Iris pigment epithelial cell (primary cell): ENCODE data around the gene NFATC1.

Experiments
- DNase-seq: peaks from one replicate; pipeline ENCODE4 v3.0.0-alpha.2; 2011; ENCODE audit warnings: low read depth

Gene NFATC1

GRCh38 chr18:79441420-79441819, 45.7 kb downstream of the NFATC1 start:
- no peak for DNase-seq

- DNase-seq: no peak
Observed at GRCh38 chr18:79442508-79443221, 46.9 kb downstream of the NFATC1 start.

- DNase-seq: no peak
Observed at GRCh38 chr18:79445221-79445620, 49.5 kb downstream of the NFATC1 start.

- no peak for DNase-seq
Observed at GRCh38 chr18:79445696-79446561, 50.2 kb downstream of the NFATC1 start.

DNA sequence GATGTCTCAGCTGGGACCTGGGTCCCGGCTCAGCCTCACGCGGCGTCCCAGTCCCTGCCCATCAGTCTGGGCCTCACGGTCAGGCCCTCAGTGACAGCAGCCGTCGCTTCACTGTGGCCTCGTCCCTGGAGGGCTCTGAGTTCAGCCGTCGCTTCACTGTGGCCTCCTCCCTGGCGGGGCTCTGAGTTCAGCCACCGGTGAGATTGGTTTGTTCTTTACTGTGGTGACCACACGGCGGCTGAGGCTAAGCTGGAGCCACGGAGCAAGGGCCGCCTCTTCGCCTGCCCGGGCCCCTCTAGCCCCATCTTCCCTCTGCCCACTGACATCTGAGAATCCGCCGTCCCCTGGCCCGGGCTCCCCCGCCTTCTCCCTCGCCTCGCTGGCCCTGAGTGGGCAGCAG, 51.2 kb downstream of the NFATC1 start:
- DNase-seq: no peak

GRCh38 chr18:79447703-79448367, 52.1 kb downstream of the NFATC1 start:
- DNase-seq: peak; percentile 67

- no peak for DNase-seq
Observed at GRCh38 chr18:79448621-79449020, 52.9 kb downstream of the NFATC1 start.

- DNase-seq: no peak
Observed at GRCh38 chr18:79449551-79450288, 54.0 kb downstream of the NFATC1 start.

DNA sequence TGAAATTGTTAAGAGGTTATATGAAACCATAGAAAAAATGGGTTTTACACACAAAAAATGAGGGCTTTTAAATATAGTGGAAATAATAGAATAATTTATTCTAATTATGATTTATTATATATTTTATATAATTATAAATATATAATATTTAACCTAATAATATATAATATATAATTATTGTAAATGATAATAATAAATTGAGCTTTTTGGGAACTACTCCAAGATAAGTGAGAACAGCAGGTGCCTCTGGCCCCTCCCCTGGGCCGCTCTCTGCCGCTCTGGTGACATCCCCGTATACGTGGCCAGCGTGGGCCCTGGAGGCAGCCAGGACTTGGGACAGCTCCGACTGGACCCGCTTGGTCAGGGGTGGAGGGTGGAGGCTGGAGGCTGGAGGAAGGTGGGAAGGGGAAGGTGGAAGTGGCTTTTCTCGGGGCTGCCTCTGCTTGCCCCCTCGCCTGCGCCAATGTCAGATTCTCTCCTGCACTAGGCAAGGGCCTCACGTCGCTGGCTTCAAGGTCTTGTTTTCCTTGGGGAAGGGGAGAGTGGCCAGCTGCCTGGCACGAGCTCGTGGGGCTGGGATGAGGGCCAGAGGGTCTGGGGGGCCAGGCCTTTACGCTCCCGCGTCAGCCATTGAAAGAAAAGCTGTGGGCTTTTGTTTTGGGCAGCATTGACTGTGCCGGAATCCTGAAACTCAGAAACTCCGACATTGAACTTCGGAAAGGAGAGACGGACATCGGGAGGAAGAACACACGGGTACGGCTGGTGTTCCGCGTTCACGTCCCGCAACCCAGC, 54.8 kb downstream of the NFATC1 start:
- DNase-seq: no peak

- no peak for DNase-seq
Observed at GRCh38 chr18:79451237-79452125, 55.8 kb downstream of the NFATC1 start.

DNA sequence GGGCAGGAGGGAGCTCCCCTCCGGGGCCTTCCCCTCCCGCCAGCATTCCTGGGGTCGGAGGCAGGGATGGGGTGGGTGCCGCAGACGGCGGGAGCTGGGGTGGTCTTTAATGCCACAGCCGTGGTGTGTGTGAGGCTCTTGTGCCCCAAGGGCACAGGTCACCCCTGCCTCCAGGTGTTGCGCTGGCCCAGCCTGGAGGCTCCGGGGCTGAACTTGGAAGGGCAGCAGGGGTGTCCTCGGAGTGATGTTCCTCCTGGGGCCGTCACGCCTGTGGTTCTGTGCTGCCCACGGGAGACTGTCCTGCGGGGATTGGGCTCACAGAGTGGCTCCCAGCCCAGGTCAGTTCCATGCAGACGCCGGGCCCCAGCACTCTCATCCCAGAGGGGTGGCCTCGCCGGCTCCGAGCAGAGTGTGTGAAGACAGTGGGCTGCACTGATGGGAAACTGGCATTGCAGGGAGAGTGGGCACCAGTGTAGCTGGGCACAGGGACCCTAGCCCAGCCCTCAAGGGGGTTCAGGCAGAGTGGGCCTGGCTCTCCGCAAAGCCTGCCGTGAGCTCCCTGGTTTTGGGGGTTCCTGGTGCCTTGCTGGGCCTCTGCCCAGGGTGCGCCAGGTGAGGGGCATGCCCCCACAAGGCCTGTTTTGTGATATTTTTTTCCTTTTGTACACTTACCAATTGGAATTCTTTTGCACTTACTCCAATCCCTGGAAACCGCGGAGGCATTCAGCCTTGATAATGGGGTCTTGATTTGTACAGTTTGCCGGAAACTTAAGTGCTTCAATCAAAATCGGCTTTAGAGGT, 56.7 kb downstream of the NFATC1 start:
- no peak for DNase-seq

GRCh38 chr18:79452991-79453645, 57.4 kb downstream of the NFATC1 start:
- DNase-seq: no peak

- no peak for DNase-seq
Observed at GRCh38 chr18:79453816-79454735, 58.3 kb downstream of the NFATC1 start.

- no peak for DNase-seq
Observed at GRCh38 chr18:79455261-79455660, 59.5 kb downstream of the NFATC1 start.

DNA sequence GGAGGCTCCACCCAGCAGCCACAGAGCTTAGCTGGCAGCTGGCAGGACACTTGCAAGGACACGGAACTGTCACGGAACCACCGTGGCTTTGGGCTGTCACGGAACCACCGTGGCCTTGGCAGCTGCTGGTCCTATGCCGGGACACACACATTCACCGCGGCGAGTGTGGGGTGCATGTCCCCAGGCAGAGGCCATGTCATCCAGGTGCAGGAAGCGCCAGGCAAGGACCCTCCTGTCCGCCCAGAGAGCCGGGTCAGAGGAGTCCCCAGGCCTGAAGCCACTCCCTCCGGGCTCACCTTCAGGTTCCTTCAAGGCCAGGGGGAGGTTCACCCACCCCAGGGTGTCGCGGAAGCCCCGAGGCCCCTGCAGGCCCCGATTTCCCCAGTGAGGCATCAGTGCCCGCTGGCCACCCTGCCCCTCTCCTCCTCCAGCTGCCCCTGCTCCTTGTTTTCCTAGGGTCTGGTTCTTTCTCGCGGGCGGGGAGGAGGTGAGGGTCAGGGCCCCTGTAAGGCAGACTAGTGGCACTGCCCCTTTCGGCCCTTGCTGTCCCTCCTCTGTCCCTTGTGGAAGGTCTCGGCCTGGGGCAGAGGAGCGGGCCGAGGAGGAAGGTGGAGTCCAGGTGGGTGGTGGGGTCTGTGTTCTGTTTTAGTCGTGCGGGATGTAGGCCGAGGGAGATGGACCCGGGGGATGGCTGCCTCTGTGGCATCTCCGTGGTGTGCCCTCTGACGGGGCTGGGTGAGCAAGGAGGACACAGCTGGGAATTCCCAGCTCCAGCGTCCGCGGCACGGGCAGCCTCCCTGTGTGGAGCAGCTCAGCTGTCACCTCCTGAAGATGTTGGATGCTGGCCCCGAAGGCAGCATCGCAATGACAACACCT, 60.6 kb downstream of the NFATC1 start:
- no peak for DNase-seq

- DNase-seq: no peak
Observed at GRCh38 chr18:79457239-79457638, 61.5 kb downstream of the NFATC1 start.

DNA sequence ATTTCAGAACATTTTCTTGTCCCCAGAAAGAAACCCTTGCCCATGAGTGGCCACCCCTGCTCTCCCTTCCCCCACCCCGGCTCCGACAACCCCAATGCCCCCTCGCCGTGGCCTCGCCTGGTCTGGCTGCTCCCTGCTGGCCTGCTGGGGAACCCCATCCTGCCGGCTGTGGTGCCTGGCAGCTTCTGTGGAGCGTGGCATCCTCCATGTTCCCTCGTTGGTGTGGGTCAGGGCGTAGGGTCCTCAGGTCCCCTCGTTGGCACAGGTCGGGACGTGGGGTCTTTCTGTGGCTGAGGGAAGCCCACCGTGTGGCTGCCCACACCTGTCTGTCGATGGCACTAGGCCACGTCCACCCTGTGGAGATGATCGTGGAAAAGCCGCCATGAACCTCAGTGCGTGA, 61.9 kb downstream of the NFATC1 start:
- DNase-seq: no peak
